Lower leg skin (tissue), 3 donors: ENCODE data around the gene FANCI.

Experiments
- POLR2A ChIP-seq, 2 donors: fragments of 450-650 bp; IDR thresholded peaks; one replicate each; pipeline ENCODE4 v1.6.1; 2016 to 2017; ENCODE audit warnings: antibody characterized with exemption in 2 of 2, mild to moderate bottlenecking in 1 of 2, moderate library complexity in 1 of 2
- TF ChIP-seq, protein P1 (sequence below), 3 donors: fragments of 450-650 bp; IDR thresholded peaks; one replicate each; pipeline ENCODE4 v1.5.1; 2016; ENCODE audit warnings: antibody characterized with exemption in 3 of 3, mild to moderate bottlenecking in 3 of 3, moderate library complexity in 2 of 3

DNA sequence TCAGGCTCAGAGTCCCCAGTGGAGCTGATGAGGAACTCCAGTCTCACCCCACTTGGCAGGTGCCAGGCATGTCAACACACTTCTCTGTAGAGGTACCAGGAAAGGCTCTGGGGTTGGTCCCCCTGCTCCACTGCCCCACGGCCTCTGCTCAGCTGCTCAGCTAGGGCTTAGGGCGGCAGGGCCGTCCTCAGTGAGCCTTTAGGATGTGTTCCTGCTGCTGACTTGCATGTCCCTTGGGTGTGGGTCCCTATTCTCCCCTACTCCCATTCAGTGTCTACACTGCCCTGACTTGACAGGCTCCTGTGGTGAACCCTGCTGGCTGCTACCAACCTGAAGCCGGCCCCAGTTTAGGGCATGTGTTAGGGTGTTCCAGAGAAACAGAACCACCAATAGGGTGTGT, 108.7 kb downstream of the FANCI start:
- TF ChIP-seq, protein P1, sequence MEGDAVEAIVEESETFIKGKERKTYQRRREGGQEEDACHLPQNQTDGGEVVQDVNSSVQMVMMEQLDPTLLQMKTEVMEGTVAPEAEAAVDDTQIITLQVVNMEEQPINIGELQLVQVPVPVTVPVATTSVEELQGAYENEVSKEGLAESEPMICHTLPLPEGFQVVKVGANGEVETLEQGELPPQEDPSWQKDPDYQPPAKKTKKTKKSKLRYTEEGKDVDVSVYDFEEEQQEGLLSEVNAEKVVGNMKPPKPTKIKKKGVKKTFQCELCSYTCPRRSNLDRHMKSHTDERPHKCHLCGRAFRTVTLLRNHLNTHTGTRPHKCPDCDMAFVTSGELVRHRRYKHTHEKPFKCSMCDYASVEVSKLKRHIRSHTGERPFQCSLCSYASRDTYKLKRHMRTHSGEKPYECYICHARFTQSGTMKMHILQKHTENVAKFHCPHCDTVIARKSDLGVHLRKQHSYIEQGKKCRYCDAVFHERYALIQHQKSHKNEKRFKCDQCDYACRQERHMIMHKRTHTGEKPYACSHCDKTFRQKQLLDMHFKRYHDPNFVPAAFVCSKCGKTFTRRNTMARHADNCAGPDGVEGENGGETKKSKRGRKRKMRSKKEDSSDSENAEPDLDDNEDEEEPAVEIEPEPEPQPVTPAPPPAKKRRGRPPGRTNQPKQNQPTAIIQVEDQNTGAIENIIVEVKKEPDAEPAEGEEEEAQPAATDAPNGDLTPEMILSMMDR (IDR thresholded peaks at IDR 0.05): no peak
- no peak for TF ChIP-seq POLR2A (IDR thresholded peaks at IDR 0.05)
